DND-41 (cell line): ENCODE results near the gene SORBS1.

Experiments used
- EZH2 ChIP-seq: IDR thresholded peaks from 3 replicates; pipeline ENCODE4 v1.6.1; 2012; ENCODE audit warnings: borderline replicate concordance, low read depth, mild to moderate bottlenecking, moderate library complexity, low read length, inconsistent platforms; ENCODE audit not compliant: severe bottlenecking
- TF ChIP-seq, protein P1 (sequence below): IDR thresholded peaks from 2 replicates; pipeline ENCODE4 v1.5.1; 2012; ENCODE audit warnings: borderline replicate concordance, low read length, moderate library complexity, mild to moderate bottlenecking; ENCODE audit not compliant: poor library complexity, severe bottlenecking; ENCODE audit errors: extremely low read depth

DNA sequence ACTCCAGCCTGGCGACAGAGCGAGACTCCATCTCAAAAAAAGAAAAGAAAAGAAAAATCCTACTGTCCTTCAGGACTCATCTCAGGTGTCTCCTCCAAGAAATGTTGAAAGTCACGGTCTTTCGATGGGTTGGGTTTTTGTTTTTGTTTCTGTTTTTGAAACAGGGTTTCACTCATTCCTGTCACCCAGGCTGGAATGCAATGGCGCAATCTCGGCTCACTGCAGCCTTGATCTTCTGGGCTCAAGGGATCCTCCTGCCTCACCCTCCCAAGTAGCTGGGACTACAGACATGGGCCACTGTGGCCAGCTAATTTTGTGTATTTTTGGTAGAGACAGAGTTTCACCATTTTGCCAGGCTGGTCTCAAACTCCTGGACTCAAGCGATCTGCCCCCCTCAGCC, 3.1 kb upstream of the SORBS1 start:
- TF ChIP-seq, protein P1, sequence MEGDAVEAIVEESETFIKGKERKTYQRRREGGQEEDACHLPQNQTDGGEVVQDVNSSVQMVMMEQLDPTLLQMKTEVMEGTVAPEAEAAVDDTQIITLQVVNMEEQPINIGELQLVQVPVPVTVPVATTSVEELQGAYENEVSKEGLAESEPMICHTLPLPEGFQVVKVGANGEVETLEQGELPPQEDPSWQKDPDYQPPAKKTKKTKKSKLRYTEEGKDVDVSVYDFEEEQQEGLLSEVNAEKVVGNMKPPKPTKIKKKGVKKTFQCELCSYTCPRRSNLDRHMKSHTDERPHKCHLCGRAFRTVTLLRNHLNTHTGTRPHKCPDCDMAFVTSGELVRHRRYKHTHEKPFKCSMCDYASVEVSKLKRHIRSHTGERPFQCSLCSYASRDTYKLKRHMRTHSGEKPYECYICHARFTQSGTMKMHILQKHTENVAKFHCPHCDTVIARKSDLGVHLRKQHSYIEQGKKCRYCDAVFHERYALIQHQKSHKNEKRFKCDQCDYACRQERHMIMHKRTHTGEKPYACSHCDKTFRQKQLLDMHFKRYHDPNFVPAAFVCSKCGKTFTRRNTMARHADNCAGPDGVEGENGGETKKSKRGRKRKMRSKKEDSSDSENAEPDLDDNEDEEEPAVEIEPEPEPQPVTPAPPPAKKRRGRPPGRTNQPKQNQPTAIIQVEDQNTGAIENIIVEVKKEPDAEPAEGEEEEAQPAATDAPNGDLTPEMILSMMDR: no peak
- no peak for TF ChIP-seq EZH2
